Glomerular endothelial cell (primary cell): Measurements from ENCODE around the gene RAPGEF2. TPM values are rescaled to one million over a fixed set of nuclear protein-coding genes. Genes with fewer than 3 reads are reported as not detected.
"Not testable (repeated sequence)": the region's sequence is repeated elsewhere in the genome, so short reads cannot be mapped to it uniquely, and the experiment has no call there.

Source experiments
- DNase-seq: peaks from one replicate; pipeline ENCODE4 v3.0.0-alpha.2; 2011; ENCODE audit warnings: low read depth, low spot score; ENCODE audit errors: extremely low read depth
- total RNA-seq: library from RNA; depleted of rRNA; stranded (reverse); fragments of >200 nt; gene quantifications from 2 replicates; pipeline ENCODE4 v1.2.3, GENCODE V29; 2015

RAPGEF2 gene
- 41.4 and 57.3 TPM in 2 replicates for total RNA-seq

- no peak for DNase-seq
Observed at GRCh38 chr4:159102622-159103383, at the start of gene RAPGEF2. RAPGEF2 (plus strand) TSS chr4:159103079; CDS start chr4:159104163, 1,084 bp downstream.

GRCh38 chr4:159055833-159056232 is 47.0 kb upstream of the RAPGEF2 start:
- DNase-seq, result no peak

- DNase-seq, result no peak
Observed at GRCh38 chr4:159060161-159060560, 42.7 kb upstream of the RAPGEF2 start.

- DNase-seq, result no peak
Observed at GRCh38 chr4:159062381-159062780, 40.5 kb upstream of the RAPGEF2 start.

- DNase-seq, result no peak
Observed at GRCh38 chr4:159065513-159066240, 37.2 kb upstream of the RAPGEF2 start.

GRCh38 chr4:159068139-159068538 is 34.7 kb upstream of the RAPGEF2 start:
- DNase-seq, result not testable (repeated sequence)

GRCh38 chr4:159069922-159070321 is 33.0 kb upstream of the RAPGEF2 start:
- no peak for DNase-seq

- no peak for DNase-seq
Observed at GRCh38 chr4:159070742-159071141, 32.1 kb upstream of the RAPGEF2 start.

- no peak for DNase-seq
Observed at GRCh38 chr4:159071178-159071968, 31.5 kb upstream of the RAPGEF2 start.

- DNase-seq, result no peak
Observed at GRCh38 chr4:159071969-159072765, 30.7 kb upstream of the RAPGEF2 start.

- DNase-seq, result no peak
Observed at GRCh38 chr4:159075531-159075932, 27.3 kb upstream of the RAPGEF2 start.

GRCh38 chr4:159077018-159077417 is 25.9 kb upstream of the RAPGEF2 start:
- not testable (repeated sequence) for DNase-seq

- DNase-seq, result no peak
Observed at GRCh38 chr4:159077702-159078495, 25.0 kb upstream of the RAPGEF2 start.

GRCh38 chr4:159079074-159079473 is 23.8 kb upstream of the RAPGEF2 start:
- DNase-seq, result no peak

- DNase-seq, result no peak
Observed at GRCh38 chr4:159086606-159087005, 16.3 kb upstream of the RAPGEF2 start.

- DNase-seq, result no peak
Observed at GRCh38 chr4:159090255-159090654, 12.6 kb upstream of the RAPGEF2 start.

GRCh38 chr4:159094156-159094555 is 8.7 kb upstream of the RAPGEF2 start:
- DNase-seq, result not testable (repeated sequence)

GRCh38 chr4:159096434-159096833 is 6.4 kb upstream of the RAPGEF2 start:
- DNase-seq, result no peak

GRCh38 chr4:159097144-159097543 is 5.7 kb upstream of the RAPGEF2 start:
- DNase-seq, result no peak

GRCh38 chr4:159097785-159098184 is 5.1 kb upstream of the RAPGEF2 start:
- DNase-seq, result no peak
